Epithelial cell of alveolus of lung (primary cell): ENCODE data around the gene SDF4. TPM values are rescaled to one million over a fixed set of nuclear protein-coding genes. Genes with fewer than 3 reads are reported as not detected.

Experiments used
- total RNA-seq: library from RNA; depleted of rRNA; stranded (reverse); fragments of >200 nt; gene quantifications from 2 replicates; pipeline ENCODE4 v1.2.1, GENCODE V29; 2015

SDF4 gene, protein sequence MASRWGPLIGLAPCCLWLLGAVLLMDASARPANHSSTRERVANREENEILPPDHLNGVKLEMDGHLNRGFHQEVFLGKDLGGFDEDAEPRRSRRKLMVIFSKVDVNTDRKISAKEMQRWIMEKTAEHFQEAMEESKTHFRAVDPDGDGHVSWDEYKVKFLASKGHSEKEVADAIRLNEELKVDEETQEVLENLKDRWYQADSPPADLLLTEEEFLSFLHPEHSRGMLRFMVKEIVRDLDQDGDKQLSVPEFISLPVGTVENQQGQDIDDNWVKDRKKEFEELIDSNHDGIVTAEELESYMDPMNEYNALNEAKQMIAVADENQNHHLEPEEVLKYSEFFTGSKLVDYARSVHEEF
- total RNA-seq: 198 and 213 TPM in 2 replicates

DNA sequence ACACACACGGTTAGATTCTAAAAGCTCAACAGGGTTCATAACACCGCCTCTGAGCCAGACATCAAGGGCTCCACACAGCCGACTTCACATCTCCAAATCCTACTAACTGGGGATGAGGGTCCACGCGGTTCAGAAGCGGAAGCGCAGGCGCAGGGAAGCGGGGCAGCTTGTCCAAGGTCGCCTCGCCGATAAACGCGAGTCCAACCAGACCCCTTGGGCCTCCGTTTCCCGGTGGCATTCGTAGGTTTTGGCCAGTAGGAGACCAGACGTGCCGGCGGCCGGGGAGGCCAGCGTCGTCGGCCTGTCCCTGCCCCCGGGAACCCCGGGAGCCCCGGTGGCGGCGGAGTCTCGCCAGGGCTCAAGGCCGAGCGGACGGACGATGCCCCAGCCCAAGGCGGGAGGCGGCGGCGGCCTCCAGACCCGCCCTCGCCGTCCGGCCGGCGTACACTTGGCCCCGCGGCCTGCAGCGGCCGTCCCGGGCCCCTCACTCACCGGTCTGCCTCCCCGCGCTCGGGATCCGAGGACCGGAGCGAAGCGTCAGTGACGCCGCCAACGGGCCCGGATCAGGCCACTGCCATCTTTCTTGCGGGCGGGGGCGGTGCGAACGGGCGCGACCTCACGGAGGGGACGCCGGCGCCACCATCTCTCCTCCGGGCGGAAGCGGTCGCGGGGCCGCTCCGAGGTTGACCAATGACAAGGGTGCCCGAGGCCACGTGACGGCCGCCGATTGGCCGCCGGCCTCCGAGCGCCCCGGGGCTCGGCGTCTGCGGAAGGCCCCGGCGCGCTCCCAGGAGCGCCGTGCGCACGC lies at the start of gene SDF4:
Gene SDF4 (minus strand): TSS at position 602 of the 808 bp plus-strand sequence. CDS start 3,229 bp downstream, outside the sequence.

DNA sequence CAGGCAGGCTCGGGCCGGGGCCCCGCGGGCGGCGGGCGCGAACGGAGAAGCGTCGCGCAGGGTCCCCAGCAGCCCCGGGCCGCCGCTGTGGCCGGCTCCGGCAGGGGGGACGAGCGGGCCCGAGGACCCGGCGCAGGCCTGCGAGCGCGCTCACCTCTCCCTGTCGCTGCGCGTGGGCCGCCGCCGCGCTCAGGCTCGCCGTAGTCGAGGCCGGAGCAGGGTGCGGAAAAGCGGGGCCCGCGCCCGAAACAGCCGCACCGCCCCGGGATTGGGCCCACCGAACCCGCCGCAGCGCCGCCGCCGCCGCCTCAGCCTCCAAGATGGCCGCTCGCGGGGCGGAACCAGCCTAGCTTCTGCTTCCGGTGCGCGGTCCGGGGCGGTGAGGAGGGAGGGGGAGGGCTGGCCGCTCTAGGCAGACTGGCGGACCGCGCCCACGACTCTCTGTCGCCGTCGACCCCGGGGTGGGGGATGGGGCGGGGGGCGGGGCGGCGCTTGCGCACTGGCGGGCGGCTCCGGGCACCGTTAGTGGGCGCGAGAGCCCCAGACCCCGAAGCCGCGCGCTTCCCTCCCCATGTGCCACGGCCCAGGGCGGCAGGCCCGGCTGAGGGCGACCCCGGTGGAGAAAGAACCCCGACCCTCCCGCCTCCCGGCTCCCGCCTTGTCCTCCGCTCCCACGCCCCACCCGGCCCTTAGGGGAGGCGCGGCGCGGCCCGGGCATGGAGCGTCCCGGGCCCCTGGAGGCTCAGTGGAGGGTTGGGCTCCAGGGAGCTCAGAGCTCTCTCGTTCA lies 41.9 kb upstream of the SDF4 start, which contains the start of gene UBE2J2:
Gene UBE2J2 (minus strand): TSS at position 343 of the 787 bp plus-strand sequence. CDS start 5,862 bp downstream, outside the sequence.

DNA sequence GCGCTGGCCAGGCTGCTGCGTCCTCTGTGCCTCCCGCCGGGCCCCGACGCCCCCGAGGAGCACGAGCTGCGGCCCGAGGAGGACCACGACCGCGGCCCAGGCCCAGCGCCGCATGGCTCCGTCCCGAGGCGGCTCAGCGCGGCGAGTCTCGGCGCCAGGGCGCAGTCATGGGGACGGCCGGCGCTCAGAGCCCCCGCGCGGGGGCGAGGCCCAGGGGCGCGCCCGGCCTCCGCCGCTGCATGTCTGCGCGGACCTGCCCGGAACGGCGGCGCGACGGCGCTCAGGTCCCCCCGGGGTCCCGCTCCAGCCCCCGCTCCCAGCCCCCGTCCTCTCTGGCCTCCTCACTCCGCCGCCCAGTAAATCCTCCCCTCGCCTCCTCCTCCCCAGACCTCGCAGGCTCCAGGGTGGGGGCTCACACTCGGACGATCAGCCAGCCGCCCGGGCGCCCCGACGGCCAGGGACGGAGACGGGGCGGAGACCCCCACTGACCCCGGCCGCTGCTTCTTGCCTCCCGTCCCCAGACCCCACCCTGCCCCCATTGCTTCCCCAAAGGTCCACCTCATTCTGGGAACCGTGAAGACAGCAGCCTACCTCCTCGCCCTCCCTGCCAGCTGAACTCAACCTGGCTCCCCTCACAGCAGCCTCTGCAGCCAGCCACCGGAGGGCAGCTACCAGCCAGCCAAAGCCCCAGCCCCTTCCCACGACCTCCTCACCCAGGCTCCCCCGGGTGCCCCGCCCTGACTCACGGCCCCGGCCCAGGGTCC lies 15.0 kb upstream of the SDF4 start, which contains the start of gene C1QTNF12:
Gene C1QTNF12 (minus strand): TSS at position 146 of the 764 bp plus-strand sequence. CDS start 32 bp downstream, at position 114.

DNA sequence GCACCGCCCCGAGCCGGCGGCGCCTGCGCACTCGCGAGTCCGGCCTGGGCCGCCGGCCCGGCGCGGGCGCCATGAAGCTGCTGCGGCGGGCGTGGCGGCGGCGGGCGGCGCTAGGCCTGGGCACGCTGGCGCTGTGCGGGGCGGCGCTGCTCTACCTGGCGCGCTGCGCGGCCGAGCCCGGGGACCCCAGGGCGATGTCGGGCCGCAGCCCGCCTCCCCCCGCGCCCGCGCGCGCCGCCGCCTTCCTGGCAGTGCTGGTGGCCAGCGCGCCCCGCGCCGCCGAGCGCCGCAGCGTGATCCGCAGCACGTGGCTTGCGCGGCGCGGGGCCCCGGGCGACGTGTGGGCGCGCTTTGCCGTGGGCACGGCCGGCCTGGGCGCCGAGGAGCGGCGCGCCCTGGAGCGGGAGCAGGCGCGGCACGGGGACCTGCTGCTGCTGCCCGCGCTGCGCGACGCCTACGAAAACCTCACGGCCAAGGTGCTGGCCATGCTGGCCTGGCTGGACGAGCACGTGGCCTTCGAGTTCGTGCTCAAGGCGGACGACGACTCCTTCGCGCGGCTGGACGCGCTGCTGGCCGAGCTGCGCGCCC lies 501 bp upstream of the SDF4 start, which contains the start of gene B3GALT6:
Gene B3GALT6 (plus strand): TSS at position 30 of the 588 bp plus-strand sequence. CDS start 42 bp downstream, at position 72.

DNA sequence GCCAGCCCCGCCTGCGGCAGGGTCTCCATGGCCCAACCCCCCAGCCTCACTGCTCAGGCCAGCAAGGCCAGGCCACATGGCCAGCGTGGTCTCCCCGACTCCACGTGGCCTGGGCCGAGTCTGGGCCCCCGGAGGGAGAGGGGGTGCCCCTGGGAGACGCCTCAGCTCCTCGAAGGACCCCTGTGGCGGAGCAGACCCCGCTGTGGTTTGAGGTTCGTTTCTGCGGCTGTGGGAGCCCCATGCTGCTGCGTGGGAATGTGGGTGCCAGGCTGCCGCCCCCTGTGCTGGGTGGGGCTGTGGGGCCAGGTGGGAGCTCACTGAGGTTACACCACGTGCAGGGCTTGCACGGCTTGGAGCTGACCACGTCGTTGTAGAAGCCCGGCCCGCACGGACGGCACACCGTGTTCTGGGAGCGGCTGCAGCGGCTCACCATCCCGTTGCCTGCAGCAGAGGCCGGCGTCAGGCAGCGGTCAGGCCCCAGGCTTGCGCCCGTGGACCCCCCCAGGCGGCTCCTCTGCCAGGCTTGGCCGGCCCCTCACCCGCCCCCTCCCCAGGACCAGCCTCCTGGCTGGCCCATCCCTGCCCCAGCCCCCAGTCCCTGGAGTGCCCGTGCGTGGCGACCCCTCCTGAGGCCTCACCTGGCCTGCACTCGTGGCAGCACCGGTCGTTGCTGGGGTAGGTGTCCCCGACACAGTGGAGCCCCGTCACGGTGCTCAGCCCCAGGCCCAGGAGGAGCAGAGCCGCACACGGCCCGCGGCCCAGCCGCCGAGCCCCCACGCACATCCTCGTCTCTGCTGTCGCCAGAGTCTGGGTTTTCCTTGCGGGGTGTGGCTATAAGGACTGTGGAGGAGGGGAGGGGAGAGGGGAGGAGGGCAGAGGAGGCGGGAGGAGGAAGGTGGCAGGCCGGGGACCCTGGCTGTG lies 18.2 kb downstream of the SDF4 start, which contains the start of gene TNFRSF4:
Gene TNFRSF4 (minus strand): TSS at position 809 of the 921 bp plus-strand sequence. CDS start 26 bp downstream, at position 783.

DNA sequence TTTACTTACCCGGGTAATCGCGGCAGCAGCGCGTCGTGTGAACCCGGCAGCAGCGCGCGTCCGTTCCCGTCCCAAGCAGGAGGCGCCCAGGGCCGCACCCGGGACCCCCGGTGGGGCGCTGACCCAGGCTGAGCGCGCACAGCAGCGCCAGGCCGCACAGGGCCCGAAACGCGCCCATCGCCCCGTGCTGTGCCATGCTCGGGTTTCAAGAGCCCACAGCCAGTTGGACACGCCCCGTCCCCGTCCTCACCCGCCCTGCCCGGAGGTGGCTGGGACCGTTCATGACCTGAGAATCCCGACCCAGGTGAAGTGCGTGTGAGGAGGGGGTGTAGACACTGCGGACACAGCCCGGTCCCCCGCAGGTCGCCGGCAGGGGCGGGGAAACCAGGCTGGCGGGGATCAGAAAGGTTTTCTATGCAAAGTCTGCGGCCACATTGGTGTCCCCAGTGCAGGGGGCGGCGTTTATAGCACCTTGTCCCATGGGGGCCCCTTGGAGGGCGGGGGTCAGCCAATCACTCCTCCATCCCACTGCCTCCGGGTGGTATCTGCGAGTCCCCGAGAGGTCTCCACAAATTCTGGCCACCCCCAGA lies 25.3 kb downstream of the SDF4 start, which contains the start of gene TNFRSF18:
Gene TNFRSF18 (minus strand): TSS at position 217 of the 590 bp plus-strand sequence. CDS start 21 bp downstream, at position 196.

DNA sequence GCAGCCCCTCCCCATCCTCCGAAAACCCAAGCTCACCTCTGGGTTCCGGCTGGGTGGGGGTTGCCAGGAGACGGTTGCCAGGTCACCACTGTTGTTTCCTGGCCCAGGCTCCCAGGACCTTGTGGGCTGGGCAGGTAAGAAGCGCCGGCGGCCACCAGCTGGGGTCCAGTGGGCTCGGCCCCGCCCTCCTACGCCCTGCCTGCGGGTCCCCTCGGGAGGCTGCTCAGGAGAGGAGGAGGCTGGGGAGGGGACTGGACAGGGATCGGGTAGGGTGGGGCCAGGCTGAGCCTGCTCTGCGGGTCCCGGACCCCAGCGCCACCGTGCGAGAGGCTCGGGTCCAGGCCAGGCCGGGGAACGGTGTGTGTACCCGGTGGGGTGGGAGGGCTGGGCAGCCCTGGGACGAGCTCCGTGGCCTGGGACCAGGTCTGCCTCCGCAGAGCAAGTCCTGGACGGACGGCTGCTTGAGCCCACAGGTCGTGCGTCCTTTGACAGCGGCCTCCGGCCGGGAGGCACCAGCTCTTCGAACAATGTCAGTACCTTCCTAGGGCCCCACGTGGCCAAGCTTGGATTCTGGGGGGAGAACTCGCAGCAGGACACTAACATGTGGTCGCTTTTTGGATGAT lies 57.9 kb downstream of the SDF4 start, which contains the start of gene TTLL10:
Gene TTLL10 (plus strand): TSS at position 88 of the 623 bp plus-strand sequence. CDS start 5,336 bp downstream, outside the sequence.

Other genes starting within 250 kb of the SDF4 start
- gene PERM1, start 249.9 kb downstream of the SDF4 start, total RNA-seq: not detected in 2 replicates
- gene HES4, start 231.9 kb downstream of the SDF4 start, total RNA-seq: 11.4 and 13.4 TPM in 2 replicates
- 31.4 and 283 TPM in 2 replicates for gene ISG15, start 218.5 kb downstream of the SDF4 start, total RNA-seq
- 96.1 and 101 TPM in 2 replicates for gene AGRN, start 211.9 kb downstream of the SDF4 start, total RNA-seq
- not detected in 2 replicates for gene RNF223, start 157.7 kb downstream of the SDF4 start, total RNA-seq
- gene C1orf159, start 115.9 kb downstream of the SDF4 start, total RNA-seq: 14.1 and 14.8 TPM in 2 replicates
- not detected in 2 replicates for gene TTLL10, start 58.1 kb downstream of the SDF4 start, total RNA-seq
- gene TNFRSF18, start 25.4 kb downstream of the SDF4 start, total RNA-seq: 0.08 and 2.1 TPM in 2 replicates
- 2.3 TPM in 1 of 2 replicates, not detected in the other for gene TNFRSF4, start 17.8 kb downstream of the SDF4 start, total RNA-seq
- 31.2 and 33.3 TPM in 2 replicates for gene B3GALT6, start 236 bp upstream of the SDF4 start, total RNA-seq
- gene C1QTNF12, start 14.7 kb upstream of the SDF4 start, total RNA-seq: 0.88 and 1.0 TPM in 2 replicates
- gene UBE2J2, start 41.9 kb upstream of the SDF4 start, total RNA-seq: 54.6 and 59.0 TPM in 2 replicates
- gene SCNN1D, start 48.4 kb upstream of the SDF4 start, total RNA-seq: 0.13 and 1.9 TPM in 2 replicates
- 18.0 and 42.2 TPM in 2 replicates for gene ACAP3, start 75.9 kb upstream of the SDF4 start, total RNA-seq
- 22.8 and 29.1 TPM in 2 replicates for gene PUSL1, start 76.6 kb upstream of the SDF4 start, total RNA-seq
- gene INTS11, start 92.7 kb upstream of the SDF4 start, total RNA-seq: 66.5 and 80.2 TPM in 2 replicates
- 19.5 and 24.6 TPM in 2 replicates for gene CPTP, start 92.8 kb upstream of the SDF4 start, total RNA-seq
- gene TAS1R3, start 99.3 kb upstream of the SDF4 start, total RNA-seq: under 0.01 and 0.26 TPM in 2 replicates
- 40.4 and 50.7 TPM in 2 replicates for gene DVL1, start 117.4 kb upstream of the SDF4 start, total RNA-seq
- 281 and 666 TPM in 2 replicates for gene MXRA8, start 126.6 kb upstream of the SDF4 start, total RNA-seq
- 119 and 199 TPM in 2 replicates for gene AURKAIP1, start 143.2 kb upstream of the SDF4 start, total RNA-seq
- 28.2 and 115 TPM in 2 replicates for gene CCNL2, start 167.3 kb upstream of the SDF4 start, total RNA-seq
- gene MRPL20, start 175.3 kb upstream of the SDF4 start, total RNA-seq: 120 and 138 TPM in 2 replicates
- 3.1 and 4.1 TPM in 2 replicates for gene ANKRD65, start 189.3 kb upstream of the SDF4 start, total RNA-seq
- 30.5 and 35.1 TPM in 2 replicates for gene VWA1, start 203.7 kb upstream of the SDF4 start, total RNA-seq
- 0.13 TPM in 1 of 2 replicates, not detected in the other for gene ATAD3C, start 217.7 kb upstream of the SDF4 start, total RNA-seq
- 11.4 and 20.0 TPM in 2 replicates for gene ATAD3B, start 239.8 kb upstream of the SDF4 start, total RNA-seq